ENCODE measurements around the gene PIH1D1. TPM values are rescaled to one million over a fixed set of nuclear protein-coding genes. Genes with fewer than 3 reads are reported as not detected.

Gene PIH1D1
- total and polyA plus RNA-seq, 2 experiments from 2014 or later, result 103 to 164 TPM

DNA sequence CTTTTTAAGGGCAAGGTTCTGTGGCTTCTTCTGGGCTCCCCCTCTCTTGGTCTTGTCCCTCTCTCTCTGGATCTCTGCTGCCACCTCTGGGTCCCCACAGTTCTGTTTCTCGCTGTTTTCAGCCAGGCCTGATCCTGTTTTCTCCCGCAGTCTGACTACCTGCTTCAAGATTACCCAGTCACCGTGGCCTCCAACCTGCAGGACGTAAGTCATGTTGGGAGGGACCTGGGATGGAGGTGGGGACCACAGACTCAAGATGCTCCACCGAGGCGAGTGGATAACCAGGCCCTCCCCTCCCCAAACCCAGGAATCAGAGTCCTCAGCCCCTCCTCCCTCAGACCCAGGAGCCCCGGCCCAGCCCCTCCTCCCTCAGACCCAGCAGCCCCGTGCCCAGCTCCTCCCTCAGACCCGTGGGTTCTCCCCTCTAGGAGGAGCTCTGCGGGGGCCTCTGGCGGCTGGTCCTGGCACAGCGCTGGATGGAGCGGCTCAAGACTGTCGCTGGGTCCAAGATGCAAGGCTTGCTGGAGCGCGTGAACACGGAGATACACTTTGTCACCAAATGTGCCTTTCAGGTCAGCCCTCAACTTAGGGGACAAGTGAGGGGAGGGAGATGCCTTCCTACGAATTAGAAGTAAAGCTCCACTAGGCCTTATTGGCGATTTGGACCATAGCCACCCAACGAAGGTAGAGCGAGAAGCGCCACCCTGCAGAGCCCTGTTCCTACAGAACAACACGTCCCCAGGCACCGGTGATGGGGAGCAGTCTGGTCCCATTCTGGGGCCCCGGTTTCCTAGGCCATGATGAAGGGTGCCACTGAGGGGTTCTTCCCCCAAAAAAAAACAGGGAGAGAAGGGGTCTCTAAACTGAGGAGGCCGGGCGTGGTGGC lies 24.6 kb upstream of the PIH1D1 start:
- Histone ChIP-seq H3K36me3 (ENCODE audit: insufficient read depth) (no peaks in the 10 kb centered on the region), H2AFZ (peak overlapping the region; percentile 95), H4K20me1 (replicated peaks; ENCODE audit: insufficient read depth) (no peaks in the 10 kb centered on the region), H3K27me3 (ENCODE audit: insufficient read depth) (no peaks in the 10 kb centered on the region; the same call in 1 of the 2 replicates), H3K4me1 (ENCODE audit: insufficient read depth) (peaks cover 5% of the 10 kb centered on the region; the same call in 1 of the 2 replicates), H3K9me2 (ENCODE audit: insufficient read depth) (no peaks in the 10 kb centered on the region), H3K27ac (ENCODE audit: low read depth) (no peak overlapping the region), H3F3A (replicated peaks; ENCODE audit: low read depth) (peaks cover 18% of the 10 kb centered on the region; the same call in 1 of the 2 replicates), H3K4me2 (peak overlapping the region; percentile 69), H3K4me3 (peak overlapping the region; percentile 38), H3K79me2 (replicated peaks; ENCODE audit: insufficient read depth) (no peaks in the 10 kb centered on the region)
- DNase-seq (ENCODE audit: low spot score) (peak; percentile 98), ATAC-seq (peak; percentile 86)
- H3K4me3 Mint-ChIP-seq, result peak overlapping the region; percentile 57
- peaks cover 17% of the 10 kb centered on the region for H3K4me1 Mint-ChIP-seq
- TF ChIP-seq CREB1 (CRISPR knock-in tag; IDR thresholded peaks at IDR 0.05; ENCODE audit: low read depth) (peak; percentile 27; the same call in 1 of the 2 replicates), ZNF331 (CRISPR knock-in tag; IDR thresholded peaks at IDR 0.05; ENCODE audit: low read depth) (peak; percentile 86)
- TF ChIP-seq, protein P1, sequence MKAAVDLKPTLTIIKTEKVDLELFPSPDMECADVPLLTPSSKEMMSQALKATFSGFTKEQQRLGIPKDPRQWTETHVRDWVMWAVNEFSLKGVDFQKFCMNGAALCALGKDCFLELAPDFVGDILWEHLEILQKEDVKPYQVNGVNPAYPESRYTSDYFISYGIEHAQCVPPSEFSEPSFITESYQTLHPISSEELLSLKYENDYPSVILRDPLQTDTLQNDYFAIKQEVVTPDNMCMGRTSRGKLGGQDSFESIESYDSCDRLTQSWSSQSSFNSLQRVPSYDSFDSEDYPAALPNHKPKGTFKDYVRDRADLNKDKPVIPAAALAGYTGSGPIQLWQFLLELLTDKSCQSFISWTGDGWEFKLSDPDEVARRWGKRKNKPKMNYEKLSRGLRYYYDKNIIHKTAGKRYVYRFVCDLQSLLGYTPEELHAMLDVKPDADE (IDR thresholded peaks at IDR 0.05), result no peak
- TF ChIP-seq, protein P2, sequence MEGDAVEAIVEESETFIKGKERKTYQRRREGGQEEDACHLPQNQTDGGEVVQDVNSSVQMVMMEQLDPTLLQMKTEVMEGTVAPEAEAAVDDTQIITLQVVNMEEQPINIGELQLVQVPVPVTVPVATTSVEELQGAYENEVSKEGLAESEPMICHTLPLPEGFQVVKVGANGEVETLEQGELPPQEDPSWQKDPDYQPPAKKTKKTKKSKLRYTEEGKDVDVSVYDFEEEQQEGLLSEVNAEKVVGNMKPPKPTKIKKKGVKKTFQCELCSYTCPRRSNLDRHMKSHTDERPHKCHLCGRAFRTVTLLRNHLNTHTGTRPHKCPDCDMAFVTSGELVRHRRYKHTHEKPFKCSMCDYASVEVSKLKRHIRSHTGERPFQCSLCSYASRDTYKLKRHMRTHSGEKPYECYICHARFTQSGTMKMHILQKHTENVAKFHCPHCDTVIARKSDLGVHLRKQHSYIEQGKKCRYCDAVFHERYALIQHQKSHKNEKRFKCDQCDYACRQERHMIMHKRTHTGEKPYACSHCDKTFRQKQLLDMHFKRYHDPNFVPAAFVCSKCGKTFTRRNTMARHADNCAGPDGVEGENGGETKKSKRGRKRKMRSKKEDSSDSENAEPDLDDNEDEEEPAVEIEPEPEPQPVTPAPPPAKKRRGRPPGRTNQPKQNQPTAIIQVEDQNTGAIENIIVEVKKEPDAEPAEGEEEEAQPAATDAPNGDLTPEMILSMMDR (conservative IDR thresholded peaks at IDR 0.05; ENCODE audit: low read depth in 2 of 2), result peak; percentile 70 to 83
- peaks cover 3% of the 10 kb centered on the region; the same call in 2 of the 3 replicates for H3K9me3 Mint-ChIP-seq
- peaks cover 21% of the 10 kb centered on the region for H3K27me3 Mint-ChIP-seq (ENCODE audit: insufficient read depth, low read depth, poor library complexity)
- H3K36me3 Mint-ChIP-seq (ENCODE audit: low read depth), result peaks cover 2% of the 10 kb centered on the region; the same call in 1 of the 3 replicates
- peak overlapping the region; percentile 75 for H3K27ac Mint-ChIP-seq

DNA sequence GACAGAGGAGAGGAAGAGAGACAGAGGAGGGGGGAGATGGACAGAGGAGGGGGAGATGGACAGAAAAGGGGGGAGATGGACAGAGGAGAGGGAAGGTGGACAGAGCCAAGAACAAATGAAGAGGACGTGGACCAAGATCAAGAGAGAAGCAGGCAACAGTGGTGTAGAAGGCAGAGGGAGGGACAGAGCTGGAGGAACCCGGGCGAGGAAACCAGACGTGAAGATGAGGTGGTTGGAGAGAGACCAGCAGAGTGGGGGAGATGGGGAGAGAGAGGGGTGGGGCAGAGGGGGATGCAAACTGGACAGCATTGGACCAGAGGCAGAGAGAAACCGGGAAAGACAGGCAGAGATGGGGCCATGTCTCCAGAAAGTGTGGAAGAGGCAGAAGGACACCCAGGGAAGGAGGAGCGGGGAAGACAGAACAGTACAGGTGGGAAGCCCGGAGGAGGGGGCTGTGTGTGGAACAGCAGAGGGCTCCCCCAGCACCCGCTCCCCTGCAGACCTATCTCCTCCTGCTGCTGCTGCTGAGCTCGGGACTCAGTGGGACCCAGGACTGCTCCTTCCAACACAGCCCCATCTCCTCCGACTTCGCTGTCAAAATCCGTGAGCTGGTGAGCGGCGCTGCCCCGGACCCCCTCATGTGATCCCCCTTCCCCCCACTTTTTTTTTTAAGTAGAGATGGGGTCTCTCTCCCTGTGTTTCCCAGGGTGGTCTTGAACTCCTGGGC lies 23.7 kb upstream of the PIH1D1 start:
- no peaks in the 10 kb centered on the region for H3K79me2 ChIP-seq (replicated peaks; ENCODE audit: insufficient read depth)
- Mint-ChIP-seq H3K4me3 (no peak overlapping the region; the same call in 2 of the 3 replicates), H3K4me1 (peaks cover 17% of the 10 kb centered on the region), H3K9me3 (peaks cover 3% of the 10 kb centered on the region; the same call in 2 of the 3 replicates), H3K27ac (no peak overlapping the region), H3K27me3 (ENCODE audit: insufficient read depth, low read depth, poor library complexity) (peaks cover 23% of the 10 kb centered on the region), H3K36me3 (ENCODE audit: low read depth) (peaks cover 11% of the 10 kb centered on the region; the same call in 2 of the 3 replicates)
- H3K36me3 ChIP-seq (ENCODE audit: insufficient read depth), result no peaks in the 10 kb centered on the region
- peak overlapping the region; percentile 43; the same call in 1 of the 2 replicates for H2AFZ ChIP-seq
- no peak for ATAC-seq
- DNase-seq (ENCODE audit: low spot score), result no peak
- H3F3A ChIP-seq (replicated peaks; ENCODE audit: low read depth), result peaks cover 18% of the 10 kb centered on the region; the same call in 1 of the 2 replicates
- H3K4me1 ChIP-seq (ENCODE audit: insufficient read depth), result peaks cover 5% of the 10 kb centered on the region; the same call in 1 of the 2 replicates
- H3K4me2 ChIP-seq, result peak overlapping the region; percentile 65; the same call in 1 of the 2 replicates
- H3K27ac ChIP-seq (ENCODE audit: low read depth), result no peak overlapping the region
- no peaks in the 10 kb centered on the region; the same call in 1 of the 2 replicates for H3K27me3 ChIP-seq (ENCODE audit: insufficient read depth)
- H4K20me1 ChIP-seq (replicated peaks; ENCODE audit: insufficient read depth), result no peaks in the 10 kb centered on the region
- H3K9me2 ChIP-seq (ENCODE audit: insufficient read depth), result no peaks in the 10 kb centered on the region
- no peak overlapping the region; the same call in 1 of the 2 replicates for H3K4me3 ChIP-seq
- TF ChIP-seq, protein P3, sequence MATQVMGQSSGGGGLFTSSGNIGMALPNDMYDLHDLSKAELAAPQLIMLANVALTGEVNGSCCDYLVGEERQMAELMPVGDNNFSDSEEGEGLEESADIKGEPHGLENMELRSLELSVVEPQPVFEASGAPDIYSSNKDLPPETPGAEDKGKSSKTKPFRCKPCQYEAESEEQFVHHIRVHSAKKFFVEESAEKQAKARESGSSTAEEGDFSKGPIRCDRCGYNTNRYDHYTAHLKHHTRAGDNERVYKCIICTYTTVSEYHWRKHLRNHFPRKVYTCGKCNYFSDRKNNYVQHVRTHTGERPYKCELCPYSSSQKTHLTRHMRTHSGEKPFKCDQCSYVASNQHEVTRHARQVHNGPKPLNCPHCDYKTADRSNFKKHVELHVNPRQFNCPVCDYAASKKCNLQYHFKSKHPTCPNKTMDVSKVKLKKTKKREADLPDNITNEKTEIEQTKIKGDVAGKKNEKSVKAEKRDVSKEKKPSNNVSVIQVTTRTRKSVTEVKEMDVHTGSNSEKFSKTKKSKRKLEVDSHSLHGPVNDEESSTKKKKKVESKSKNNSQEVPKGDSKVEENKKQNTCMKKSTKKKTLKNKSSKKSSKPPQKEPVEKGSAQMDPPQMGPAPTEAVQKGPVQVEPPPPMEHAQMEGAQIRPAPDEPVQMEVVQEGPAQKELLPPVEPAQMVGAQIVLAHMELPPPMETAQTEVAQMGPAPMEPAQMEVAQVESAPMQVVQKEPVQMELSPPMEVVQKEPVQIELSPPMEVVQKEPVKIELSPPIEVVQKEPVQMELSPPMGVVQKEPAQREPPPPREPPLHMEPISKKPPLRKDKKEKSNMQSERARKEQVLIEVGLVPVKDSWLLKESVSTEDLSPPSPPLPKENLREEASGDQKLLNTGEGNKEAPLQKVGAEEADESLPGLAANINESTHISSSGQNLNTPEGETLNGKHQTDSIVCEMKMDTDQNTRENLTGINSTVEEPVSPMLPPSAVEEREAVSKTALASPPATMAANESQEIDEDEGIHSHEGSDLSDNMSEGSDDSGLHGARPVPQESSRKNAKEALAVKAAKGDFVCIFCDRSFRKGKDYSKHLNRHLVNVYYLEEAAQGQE (IDR thresholded peaks at IDR 0.05; ENCODE audit: unreplicated experiment), result no peak

Data from GM23338 (cell line).